WTC11 (cell line): ENCODE data around the gene RGS6. TPM values are rescaled to one million over a fixed set of nuclear protein-coding genes. Genes with fewer than 3 reads are reported as not detected.

Source experiments
- ATAC-seq: fragments of 200-7000 bp; cut with Tn5 transposase; 2 replicates; pipeline ENCODE4 v1.10.0; 2021; ENCODE audit warnings: mild to moderate bottlenecking, moderate library complexity
- CTCF ChIA-PET: fragments of 300-600 bp; sonication (Branson Sonifier 250); formaldehyde crosslinking; loops from one replicate; lab custom pipeline; 2021; ENCODE audit warnings: antibody characterized with exemption; lab: Charles Lee
- POLR2A ChIA-PET: fragments of 350-600 bp; sonication (Branson Sonifier 250); formaldehyde crosslinking; loops from one replicate; lab custom pipeline; 2021; ENCODE audit warnings: antibody characterized with exemption; lab: Charles Lee
- DNase-seq: peaks from one replicate; pipeline ENCODE4 v3.0.0; 2021; ENCODE audit warnings: low spot score
- H3K27ac Mint-ChIP-seq: 2 replicates; pipeline ENCODE4 v1.8.0; 2021; ENCODE audit warnings: mixed read lengths
- H3K27me3 Mint-ChIP-seq: 2 replicates; pipeline ENCODE4 v1.8.0; 2021; ENCODE audit warnings: low read depth, mild to moderate bottlenecking, moderate library complexity, mixed read lengths
- H3K36me3 Mint-ChIP-seq: 2 replicates; pipeline ENCODE4 v1.8.0; 2021; ENCODE audit warnings: mixed read lengths
- H3K4me1 Mint-ChIP-seq: 2 replicates; pipeline ENCODE4 v1.8.0; 2022; ENCODE audit warnings: mixed read lengths
- H3K4me3 Mint-ChIP-seq: 2 replicates; pipeline ENCODE4 v1.8.0; 2021; ENCODE audit warnings: mild to moderate bottlenecking, moderate library complexity, mixed read lengths
- H3K9me3 Mint-ChIP-seq: 2 replicates; pipeline ENCODE4 v1.8.0; 2021; ENCODE audit warnings: mixed read lengths
- AR ChIP-seq: fragments of 250-450 bp; sonication (Bioruptor Pico); IDR thresholded peaks from 2 replicates; pipeline ENCODE4 v1.9.0; 2021; ENCODE audit warnings: mild to moderate bottlenecking
- ATF6 ChIP-seq: sonication (generic); formaldehyde crosslinking; IDR thresholded peaks from 2 replicates; pipeline ENCODE4 v1.8.1; 2023; ENCODE audit warnings: mild to moderate bottlenecking, missing genetic modification reagents
- E2F1 ChIP-seq: sonication (generic); formaldehyde crosslinking; IDR thresholded peaks from 2 replicates; pipeline ENCODE4 v1.8.0; 2022; ENCODE audit warnings: mild to moderate bottlenecking, missing genetic modification reagents
- E2F4 ChIP-seq: sonication (generic); formaldehyde crosslinking; IDR thresholded peaks from 2 replicates; pipeline ENCODE4 v1.8.1; 2022; ENCODE audit warnings: low read depth, mild to moderate bottlenecking, moderate library complexity, missing genetic modification reagents, borderline replicate concordance
- GTF2I ChIP-seq: fragments of 250-450 bp; sonication (Bioruptor Pico); conservative IDR thresholded peaks from 2 replicates; pipeline ENCODE4 v1.4.0; 2021; ENCODE audit warnings: mild to moderate bottlenecking
- MYBL2 ChIP-seq: sonication (generic); formaldehyde crosslinking; IDR thresholded peaks from 2 replicates; pipeline ENCODE4 v1.8.1; 2023; ENCODE audit warnings: mild to moderate bottlenecking, moderate library complexity, missing genetic modification reagents
- NFATC4 ChIP-seq: fragments of 250-450 bp; sonication (Bioruptor Pico); IDR thresholded peaks from 2 replicates; pipeline ENCODE4 v1.9.0; 2021; ENCODE audit warnings: mild to moderate bottlenecking
- NFYB ChIP-seq: sonication (generic); formaldehyde crosslinking; conservative IDR thresholded peaks from 2 replicates; pipeline ENCODE4 v1.8.0; 2022; ENCODE audit warnings: low read depth, missing genetic modification reagents
- TEAD1 ChIP-seq: sonication (generic); formaldehyde crosslinking; IDR thresholded peaks from 2 replicates; pipeline ENCODE4 v1.8.0; 2022; ENCODE audit warnings: mild to moderate bottlenecking, missing genetic modification reagents
- USF1 ChIP-seq: sonication (generic); formaldehyde crosslinking; IDR thresholded peaks from 2 replicates; pipeline ENCODE4 v1.8.0; 2022; ENCODE audit warnings: mild to moderate bottlenecking, missing genetic modification reagents
- USF2 ChIP-seq: sonication (generic); formaldehyde crosslinking; IDR thresholded peaks from 2 replicates; pipeline ENCODE4 v1.8.1; 2023; ENCODE audit warnings: mild to moderate bottlenecking, missing genetic modification reagents, moderate library complexity
- ZMAT4 ChIP-seq: fragments of 250-450 bp; sonication (Bioruptor Pico); IDR thresholded peaks from 2 replicates; pipeline ENCODE4 v1.9.0; 2021; ENCODE audit warnings: mild to moderate bottlenecking
- ZNF121 ChIP-seq: sonication (generic); formaldehyde crosslinking; IDR thresholded peaks from 2 replicates; pipeline ENCODE4 v1.8.0; 2023; ENCODE audit warnings: missing genetic modification reagents
- ZNF423 ChIP-seq: fragments of 250-450 bp; sonication (Bioruptor Pico); IDR thresholded peaks from 2 replicates; pipeline ENCODE4 v2.1.2; 2022; ENCODE audit warnings: mild to moderate bottlenecking, moderate library complexity
- ZNF671 ChIP-seq: fragments of 250-450 bp; sonication (Bioruptor Pico); IDR thresholded peaks from 2 replicates; pipeline ENCODE4 v1.8.0; 2021; ENCODE audit warnings: mild to moderate bottlenecking
- total RNA-seq: library from RNA; stranded (reverse); gene quantifications from 3 replicates; pipeline ENCODE4 v1.2.3, GENCODE V29; 2021
- TF ChIP-seq, protein P1 (sequence below): sonication (generic); formaldehyde crosslinking; IDR thresholded peaks from 2 replicates; pipeline ENCODE4 v1.8.1; 2022; ENCODE audit warnings: mild to moderate bottlenecking, missing genetic modification reagents, moderate library complexity, borderline replicate concordance
- TF ChIP-seq, protein P2 (sequence below): sonication (generic); formaldehyde crosslinking; IDR thresholded peaks from 2 replicates; pipeline ENCODE4 v1.8.1; 2022; ENCODE audit warnings: missing genetic modification reagents, borderline replicate concordance
- TF ChIP-seq, protein P3 (sequence below): sonication (generic); formaldehyde crosslinking; conservative IDR thresholded peaks from 2 replicates; pipeline ENCODE4 v1.8.1; 2022; ENCODE audit warnings: mild to moderate bottlenecking, missing genetic modification reagents

The RGS6 gene
- total RNA-seq, 1 experiment from 2014 or later: 1.0 TPM

DNA sequence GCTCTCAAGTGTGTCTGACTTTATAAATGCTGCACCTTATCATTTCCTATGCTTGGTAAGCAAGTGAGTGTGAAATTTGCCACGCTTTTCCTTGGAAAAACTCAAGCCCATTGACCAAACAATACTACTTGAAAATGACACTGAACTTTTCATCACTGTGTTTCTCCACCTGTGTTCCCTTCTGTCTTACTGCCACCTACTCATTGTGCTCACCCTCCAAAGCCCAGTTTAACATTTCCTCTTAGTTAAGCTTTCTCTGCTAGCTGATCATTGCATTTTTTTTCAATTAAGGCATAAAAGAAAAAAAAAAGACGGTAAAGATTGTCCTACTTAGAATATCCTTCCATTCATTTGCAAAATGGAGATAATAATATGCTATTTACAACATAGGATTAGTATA is 516.0 kb downstream of the RGS6 start:
- no peak overlapping the region for H3K27ac Mint-ChIP-seq
- H3K36me3 Mint-ChIP-seq: no peaks in the 10 kb centered on the region

More for the DNA sequence above, 516.0 kb downstream of the RGS6 start:
- Mint-ChIP-seq H3K4me3 (no peak overlapping the region), H3K4me1 (peaks cover 19% of the 10 kb centered on the region), H3K9me3 (no peaks in the 10 kb centered on the region), H3K27me3 (no peaks in the 10 kb centered on the region)
- ChIA-PET CTCF (no interaction called here), POLR2A (no interaction called here)
- ATAC-seq (no peak), DNase-seq (no peak)
- TF ChIP-seq MYBL2 (CRISPR knock-in tag) (no peak), GTF2I (CRISPR knock-in tag) (no peak), AR (CRISPR knock-in tag) (no peak), USF1 (CRISPR knock-in tag) (no peak), ZNF121 (CRISPR knock-in tag) (no peak), E2F4 (no peak), USF2 (CRISPR knock-in tag) (no peak), ZMAT4 (CRISPR knock-in tag) (no peak), ZNF671 (CRISPR knock-in tag) (no peak), ZNF423 (CRISPR knock-in tag) (no peak), E2F1 (CRISPR knock-in tag) (no peak), TEAD1 (CRISPR knock-in tag) (no peak), ATF6 (CRISPR knock-in tag) (no peak), NFATC4 (CRISPR knock-in tag) (no peak), NFYB (no peak)
- TF ChIP-seq, protein P1, sequence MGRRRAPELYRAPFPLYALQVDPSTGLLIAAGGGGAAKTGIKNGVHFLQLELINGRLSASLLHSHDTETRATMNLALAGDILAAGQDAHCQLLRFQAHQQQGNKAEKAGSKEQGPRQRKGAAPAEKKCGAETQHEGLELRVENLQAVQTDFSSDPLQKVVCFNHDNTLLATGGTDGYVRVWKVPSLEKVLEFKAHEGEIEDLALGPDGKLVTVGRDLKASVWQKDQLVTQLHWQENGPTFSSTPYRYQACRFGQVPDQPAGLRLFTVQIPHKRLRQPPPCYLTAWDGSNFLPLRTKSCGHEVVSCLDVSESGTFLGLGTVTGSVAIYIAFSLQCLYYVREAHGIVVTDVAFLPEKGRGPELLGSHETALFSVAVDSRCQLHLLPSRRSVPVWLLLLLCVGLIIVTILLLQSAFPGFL (CRISPR knock-in tag): no peak
- TF ChIP-seq, protein P2, sequence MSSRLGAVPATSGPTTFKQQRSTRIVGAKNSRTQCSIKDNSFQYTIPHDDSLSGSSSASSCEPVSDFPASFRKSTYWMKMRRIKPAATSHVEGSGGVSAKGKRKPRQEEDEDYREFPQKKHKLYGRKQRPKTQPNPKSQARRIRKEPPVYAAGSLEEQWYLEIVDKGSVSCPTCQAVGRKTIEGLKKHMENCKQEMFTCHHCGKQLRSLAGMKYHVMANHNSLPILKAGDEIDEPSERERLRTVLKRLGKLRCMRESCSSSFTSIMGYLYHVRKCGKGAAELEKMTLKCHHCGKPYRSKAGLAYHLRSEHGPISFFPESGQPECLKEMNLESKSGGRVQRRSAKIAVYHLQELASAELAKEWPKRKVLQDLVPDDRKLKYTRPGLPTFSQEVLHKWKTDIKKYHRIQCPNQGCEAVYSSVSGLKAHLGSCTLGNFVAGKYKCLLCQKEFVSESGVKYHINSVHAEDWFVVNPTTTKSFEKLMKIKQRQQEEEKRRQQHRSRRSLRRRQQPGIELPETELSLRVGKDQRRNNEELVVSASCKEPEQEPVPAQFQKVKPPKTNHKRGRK (CRISPR knock-in tag): no peak
- TF ChIP-seq, protein P3, sequence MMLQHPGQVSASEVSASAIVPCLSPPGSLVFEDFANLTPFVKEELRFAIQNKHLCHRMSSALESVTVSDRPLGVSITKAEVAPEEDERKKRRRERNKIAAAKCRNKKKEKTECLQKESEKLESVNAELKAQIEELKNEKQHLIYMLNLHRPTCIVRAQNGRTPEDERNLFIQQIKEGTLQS (CRISPR knock-in tag): no peak
- TF ChIP-seq, all 79 proteins: peak for 0
